K562 (cell line): Measurements from ENCODE around the gene CDS2. TPM values are rescaled to one million over a fixed set of nuclear protein-coding genes. Genes with fewer than 3 reads are reported as not detected.

Source experiments
- ATAC-seq: fragments of 200-7000 bp; cut with Tn5 transposase; 3 replicates; pipeline ENCODE4 v1.9.1; 2020; ENCODE audit warnings: moderate library complexity
- BruUV-seq: library from RNA; stranded (reverse); fragments of 400-500 nt; replicated peaks from 2 replicates; lab custom pipeline; 2021; lab: Mats Ljungman, UMichigan
- CTCF ChIA-PET: fragments of 300-600 bp; formaldehyde crosslinking; extraction: SDS; loops from one replicate; lab custom pipeline; 2021; ENCODE audit warnings: low intra/inter-chr PET ratio; lab: Yijun Ruan, JAX
- POLR2A ChIA-PET: fragments of 300-600, 350-650 bp; sonication (Branson Sonifier 250); formaldehyde crosslinking; extraction: SDS; loops from one replicate; lab custom pipeline; 2021; ENCODE audit warnings: antibody characterized with exemption, inconsistent platforms; lab: Yijun Ruan, JAX
- DNase-seq, 4 experiments: peaks; one replicate each; pipeline versions ENCODE4 v3.0.0 to v3.0.0-alpha.2; 2011 to 2018; ENCODE audit warnings: low spot score in 3 of 4, mixed read lengths in 3 of 4; ENCODE audit errors: extremely low read depth in 1 of 4
- FAIRE-seq: peaks from 2 replicates; lab custom pipeline; 2011; peaks lifted over from hg19 to GRCh38; lab: Jason Lieb, UNC
- H2AFZ ChIP-seq: 2 replicates; pipeline ENCODE4 v1.6.0; 2011; ENCODE audit warnings: low read depth, low read length, control low read depth, inconsistent platforms
- H3K27ac ChIP-seq: fragments of 200-600 bp; 3 replicates; pipeline ENCODE4 v1.8.0; 2011; ENCODE audit warnings: low read depth, mild to moderate bottlenecking, control low read depth, inconsistent platforms, low read length, moderate library complexity, mixed read lengths; ENCODE audit errors: extremely low read depth
- H3K27me3 ChIP-seq, 2 experiments: fragments of 300-600 bp in 1 of 2; 2 replicates in 1 of 2; 3 replicates in 1 of 2; pipeline versions ENCODE4 v1.6.0 to v1.8.0; 2011; ENCODE audit warnings: inconsistent platforms in 2 of 2, low read length in 2 of 2, mild to moderate bottlenecking in 1 of 2, mixed read lengths in 1 of 2, moderate library complexity in 1 of 2; ENCODE audit not compliant: control insufficient read depth in 2 of 2, insufficient read depth in 2 of 2
- H3K36me3 ChIP-seq: fragments of 300-600 bp; 3 replicates; pipeline ENCODE4 v1.8.0; 2011; ENCODE audit warnings: mild to moderate bottlenecking, low read length, inconsistent platforms; ENCODE audit not compliant: control insufficient read depth, insufficient read depth
- H3K4me1 ChIP-seq, 2 experiments: fragments of 200-600 bp in 1 of 2; replicated peaks in 1 of 2; 2 replicates in 1 of 2; 3 replicates in 1 of 2; pipeline versions ENCODE4 v1.5.1 to v1.8.0; 2011; ENCODE audit warnings: inconsistent platforms in 2 of 2, low read length in 2 of 2, mild to moderate bottlenecking in 1 of 2, mixed read lengths in 1 of 2, moderate library complexity in 1 of 2; ENCODE audit not compliant: control insufficient read depth in 2 of 2, insufficient read depth in 2 of 2
- H3K4me2 ChIP-seq: 2 replicates; pipeline ENCODE4 v1.6.1; 2011; ENCODE audit warnings: low read length, control low read depth, inconsistent platforms, mixed read lengths; ENCODE audit not compliant: insufficient read depth
- H3K4me3 ChIP-seq: fragments of 200-600 bp; sonication (generic), shearing (Covaris generic); 2 replicates; pipeline ENCODE4 v1.5.1; 2016; ENCODE audit warnings: control low read depth, inconsistent platforms
- H3K79me2 ChIP-seq: fragments of 200-600 bp; 3 replicates; pipeline ENCODE4 v1.8.0; 2011; ENCODE audit warnings: low read length, inconsistent platforms; ENCODE audit not compliant: control insufficient read depth, insufficient read depth
- H3K9ac ChIP-seq, 2 experiments: 2 replicates each; pipeline versions ENCODE4 v1.6.0 to v1.6.1; 2011; ENCODE audit warnings: low read depth in 2 of 2, low read length in 2 of 2, control low read depth in 1 of 2, inconsistent platforms in 1 of 2, mild to moderate bottlenecking in 1 of 2, mixed read lengths in 1 of 2; ENCODE audit not compliant: insufficient read depth in 1 of 2
- H3K9me1 ChIP-seq: one replicate; pipeline ENCODE4 v1.6.0; 2011; ENCODE audit warnings: inconsistent platforms, mild to moderate bottlenecking, low read length, moderate library complexity; ENCODE audit not compliant: control insufficient read depth, insufficient read depth
- H3K9me3 ChIP-seq: replicated peaks from 2 replicates; pipeline ENCODE4 v1.5.1; 2011; ENCODE audit warnings: low read depth, low read length, inconsistent platforms; ENCODE audit not compliant: control insufficient read depth, insufficient read depth
- H4K20me1 ChIP-seq: replicated peaks from 2 replicates; pipeline ENCODE4 v1.6.1; 2011; ENCODE audit warnings: low read length, inconsistent platforms, mixed read lengths; ENCODE audit not compliant: control insufficient read depth, insufficient read depth
- CSDE1 ChIP-seq, 2 experiments: fragments of 450-650 bp; IDR thresholded peaks; 2 replicates each; pipeline ENCODE4 v1.6.1; 2016; ENCODE audit warnings: mild to moderate bottlenecking in 1 of 2
- FOXK1 ChIP-seq: sonication (generic); formaldehyde crosslinking; IDR thresholded peaks from 2 replicates; pipeline ENCODE4 v1.8.0; 2022; ENCODE audit warnings: missing genetic modification reagents, mild to moderate bottlenecking, borderline replicate concordance
- LARP7 ChIP-seq: fragments of 450-650 bp; IDR thresholded peaks from 2 replicates; pipeline ENCODE4 v1.6.1; 2016
- NFE2 ChIP-seq: IDR thresholded peaks from 2 replicates; pipeline ENCODE4 v1.6.1; 2014; ENCODE audit warnings: antibody characterized with exemption, low read depth
- PHF21A ChIP-seq: fragments of 450-650 bp; IDR thresholded peaks from 2 replicates; pipeline ENCODE4 v1.6.1; 2017; ENCODE audit warnings: low read depth, borderline replicate concordance
- SAFB ChIP-seq: fragments of 200-400 bp; formaldehyde crosslinking; IDR thresholded peaks from 2 replicates; pipeline ENCODE4 v1.6.1; 2017; ENCODE audit warnings: low read depth, low read length, borderline replicate concordance
- SMARCA4 ChIP-seq: fragments of 450-650 bp; IDR thresholded peaks from 2 replicates; pipeline ENCODE4 v1.6.1; 2016
- SPI1 ChIP-seq: IDR thresholded peaks from 2 replicates; pipeline ENCODE4 v1.6.1; 2011; ENCODE audit warnings: low read depth, low read length, control low read depth, borderline replicate concordance
- TBL1XR1 ChIP-seq, 2 experiments: IDR thresholded peaks; 2 replicates each; pipeline ENCODE4 v1.6.1; 2012; ENCODE audit warnings: improper control_type of control experiment in 2 of 2, low read length in 2 of 2, mild to moderate bottlenecking in 1 of 2
- TCFL5 ChIP-seq: fragments of 250-450 bp; sonication (Bioruptor Pico); conservative IDR thresholded peaks from 2 replicates; pipeline ENCODE4 v1.6.1; 2021; ENCODE audit warnings: mild to moderate bottlenecking, moderate library complexity, matching md5 sums
- ZNF146 ChIP-seq: IDR thresholded peaks from one replicate; pipeline ENCODE4 v1.6.1; 2018; ENCODE audit warnings: missing compliant biosample characterization; ENCODE audit not compliant: unreplicated experiment
- ZNF311 ChIP-seq: fragments of 250-450 bp; sonication (Bioruptor Pico); IDR thresholded peaks from 2 replicates; pipeline ENCODE4 v1.4.0; 2020; ENCODE audit warnings: mild to moderate bottlenecking, moderate library complexity
- in situ Hi-C: fragments of 300-500 bp; cut with MboI; formaldehyde crosslinking; loops from 4 replicates; pipeline ENCODE4 v1.15.0; 2018; ENCODE audit warnings: inconsistent platforms, mixed read lengths
- intact Hi-C: fragments of 100-400 bp; cut with micrococcal nuclease; formaldehyde crosslinking; loops from 2 replicates; pipeline ENCODE4 v1.14.2; 2022
- polyA plus RNA-seq, 8 experiments: library from polyadenylated mRNA; depleted of rRNA in 4 of 8; stranded (reverse) in 5 of 8; unstranded in 3 of 8; fragments of >200 nt; fragmentation: Nextera tagmentation in 2 of 8; fragmentation: Illumina TruSeq in 1 of 8; extraction: Ambion mirVana in 2 of 8; extraction: Trizol in 1 of 8; gene quantifications; 2 replicates each; pipeline versions ENCODE4 v1.2.1 to v1.2.3, GENCODE V29; 2011 to 2014; ENCODE audit warnings: inconsistent platforms in 1 of 8, missing spikeins in 1 of 8
- total RNA-seq, 7 experiments: library from RNA; depleted of rRNA in 6 of 7; stranded (reverse); fragments of >200 nt in 6 of 7; fragmentation: Illumina TruSeq in 2 of 7; extraction: Trizol in 2 of 7; gene quantifications; 2 replicates each; pipeline versions ENCODE4 v1.2.1 to v1.2.3, GENCODE V29; 2011 to 2021; ENCODE audit warnings: low replicate concordance in 1 of 7
- TF ChIP-seq, protein P1 (sequence below): sonication (generic); formaldehyde crosslinking; IDR thresholded peaks from 2 replicates; pipeline ENCODE4 v1.8.1; 2023; ENCODE audit warnings: mild to moderate bottlenecking, missing genetic modification reagents
- TF ChIP-seq, protein P2 (sequence below), 3 experiments: fragments of 200-800 bp in 1 of 3; fragments of 250-450 bp in 1 of 3; fragments of 450-650 bp in 1 of 3; sonication (Bioruptor Pico) in 1 of 3; sonication (Bioruptor generic) in 1 of 3; formaldehyde crosslinking in 1 of 3; IDR thresholded peaks; 2 replicates each; pipeline versions ENCODE4 v1.6.1 to v1.8.0; 2016 to 2022; ENCODE audit warnings: mild to moderate bottlenecking in 2 of 3, missing genetic modification characterization in 2 of 3, missing compliant biosample characterization in 1 of 3, moderate library complexity in 1 of 3
- TF ChIP-seq, protein P3 (sequence below): sonication (generic); formaldehyde crosslinking; IDR thresholded peaks from 2 replicates; pipeline ENCODE4 v1.4.0; 2020; ENCODE audit warnings: mild to moderate bottlenecking, missing genetic modification reagents

Gene CDS2
- total and polyA plus RNA-seq, 9 of the 15 experiments (the other 6 are each of a cell fraction or from before 2014, with no cell fraction given) = 6.4 to 46.4 (median 12.2) TPM

DNA sequence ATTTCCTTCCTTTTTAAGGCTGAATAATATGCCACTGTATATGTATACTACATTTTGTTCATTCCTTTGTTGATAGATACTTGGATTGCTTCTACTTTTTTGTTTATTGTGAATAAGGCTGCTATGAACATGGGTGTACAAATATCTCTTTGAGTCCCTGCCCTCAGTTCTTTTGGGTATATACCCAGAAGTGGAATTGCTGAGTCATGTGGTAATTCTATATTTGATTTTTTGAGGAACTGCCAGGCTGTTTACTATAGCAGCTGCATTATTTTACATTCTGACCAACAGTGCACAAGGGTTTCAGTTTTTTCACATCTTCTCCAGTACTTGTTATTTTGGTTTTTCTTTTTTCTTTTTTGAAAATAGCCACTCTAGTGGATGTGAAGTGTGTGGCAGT, 34.1 kb downstream of the CDS2 start:
- no peak overlapping the region for H3K4me2 ChIP-seq
- intact Hi-C loops = no loop called here
- POLR2A ChIA-PET = no interaction called here
- TF ChIP-seq, protein P1, sequence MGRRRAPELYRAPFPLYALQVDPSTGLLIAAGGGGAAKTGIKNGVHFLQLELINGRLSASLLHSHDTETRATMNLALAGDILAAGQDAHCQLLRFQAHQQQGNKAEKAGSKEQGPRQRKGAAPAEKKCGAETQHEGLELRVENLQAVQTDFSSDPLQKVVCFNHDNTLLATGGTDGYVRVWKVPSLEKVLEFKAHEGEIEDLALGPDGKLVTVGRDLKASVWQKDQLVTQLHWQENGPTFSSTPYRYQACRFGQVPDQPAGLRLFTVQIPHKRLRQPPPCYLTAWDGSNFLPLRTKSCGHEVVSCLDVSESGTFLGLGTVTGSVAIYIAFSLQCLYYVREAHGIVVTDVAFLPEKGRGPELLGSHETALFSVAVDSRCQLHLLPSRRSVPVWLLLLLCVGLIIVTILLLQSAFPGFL (CRISPR knock-in tag) = no peak
- peak; percentile 86 for TF ChIP-seq NFE2
- no peak for TF ChIP-seq FOXK1 (CRISPR knock-in tag)
- TF ChIP-seq ZNF311 = no peak
- no peak for TF ChIP-seq ZNF146 (CRISPR knock-in tag)
- TF ChIP-seq TCFL5 (CRISPR knock-in tag) = no peak
- TF ChIP-seq SMARCA4 = 0 out of 2 replicates have a peak, but pooled peaks have one; percentile 11
- TF ChIP-seq, protein P2, sequence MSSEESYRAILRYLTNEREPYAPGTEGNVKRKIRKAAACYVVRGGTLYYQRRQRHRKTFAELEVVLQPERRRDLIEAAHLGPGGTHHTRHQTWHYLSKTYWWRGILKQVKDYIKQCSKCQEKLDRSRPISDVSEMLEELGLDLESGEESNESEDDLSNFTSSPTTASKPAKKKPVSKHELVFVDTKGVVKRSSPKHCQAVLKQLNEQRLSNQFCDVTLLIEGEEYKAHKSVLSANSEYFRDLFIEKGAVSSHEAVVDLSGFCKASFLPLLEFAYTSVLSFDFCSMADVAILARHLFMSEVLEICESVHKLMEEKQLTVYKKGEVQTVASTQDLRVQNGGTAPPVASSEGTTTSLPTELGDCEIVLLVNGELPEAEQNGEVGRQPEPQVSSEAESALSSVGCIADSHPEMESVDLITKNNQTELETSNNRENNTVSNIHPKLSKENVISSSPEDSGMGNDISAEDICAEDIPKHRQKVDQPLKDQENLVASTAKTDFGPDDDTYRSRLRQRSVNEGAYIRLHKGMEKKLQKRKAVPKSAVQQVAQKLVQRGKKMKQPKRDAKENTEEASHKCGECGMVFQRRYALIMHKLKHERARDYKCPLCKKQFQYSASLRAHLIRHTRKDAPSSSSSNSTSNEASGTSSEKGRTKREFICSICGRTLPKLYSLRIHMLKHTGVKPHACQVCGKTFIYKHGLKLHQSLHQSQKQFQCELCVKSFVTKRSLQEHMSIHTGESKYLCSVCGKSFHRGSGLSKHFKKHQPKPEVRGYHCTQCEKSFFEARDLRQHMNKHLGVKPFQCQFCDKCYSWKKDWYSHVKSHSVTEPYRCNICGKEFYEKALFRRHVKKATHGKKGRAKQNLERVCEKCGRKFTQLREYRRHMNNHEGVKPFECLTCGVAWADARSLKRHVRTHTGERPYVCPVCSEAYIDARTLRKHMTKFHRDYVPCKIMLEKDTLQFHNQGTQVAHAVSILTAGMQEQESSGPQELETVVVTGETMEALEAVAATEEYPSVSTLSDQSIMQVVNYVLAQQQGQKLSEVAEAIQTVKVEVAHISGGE (CRISPR knock-in tag; IDR thresholded peaks at IDR 0.05) = no peak
- TF ChIP-seq CSDE1 (IDR thresholded peaks at IDR 0.05) = no peak
- TF ChIP-seq TBL1XR1 (IDR thresholded peaks at IDR 0.05; ENCODE audit: low read length in 2 of 2) = no peak
- no peak for TF ChIP-seq PHF21A
- TF ChIP-seq LARP7 = no peak
- TF ChIP-seq SAFB = no peak
- TF ChIP-seq, protein P3, sequence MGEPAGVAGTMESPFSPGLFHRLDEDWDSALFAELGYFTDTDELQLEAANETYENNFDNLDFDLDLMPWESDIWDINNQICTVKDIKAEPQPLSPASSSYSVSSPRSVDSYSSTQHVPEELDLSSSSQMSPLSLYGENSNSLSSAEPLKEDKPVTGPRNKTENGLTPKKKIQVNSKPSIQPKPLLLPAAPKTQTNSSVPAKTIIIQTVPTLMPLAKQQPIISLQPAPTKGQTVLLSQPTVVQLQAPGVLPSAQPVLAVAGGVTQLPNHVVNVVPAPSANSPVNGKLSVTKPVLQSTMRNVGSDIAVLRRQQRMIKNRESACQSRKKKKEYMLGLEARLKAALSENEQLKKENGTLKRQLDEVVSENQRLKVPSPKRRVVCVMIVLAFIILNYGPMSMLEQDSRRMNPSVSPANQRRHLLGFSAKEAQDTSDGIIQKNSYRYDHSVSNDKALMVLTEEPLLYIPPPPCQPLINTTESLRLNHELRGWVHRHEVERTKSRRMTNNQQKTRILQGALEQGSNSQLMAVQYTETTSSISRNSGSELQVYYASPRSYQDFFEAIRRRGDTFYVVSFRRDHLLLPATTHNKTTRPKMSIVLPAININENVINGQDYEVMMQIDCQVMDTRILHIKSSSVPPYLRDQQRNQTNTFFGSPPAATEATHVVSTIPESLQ (CRISPR knock-in tag) = no peak
- peak; percentile 61; the same call in 1 of the 2 replicates for TF ChIP-seq SPI1

More for the DNA sequence above, 34.1 kb downstream of the CDS2 start:
- no peak for DNase-seq
- BruUV-seq = no TSS peak
- Histone ChIP-seq H3K36me3 (no peaks in the 10 kb centered on the region), H3K9ac (no peak overlapping the region), H3K4me3 (no peak overlapping the region), H3K27me3 (no peaks in the 10 kb centered on the region), H3K79me2 (peaks cover 14% of the 10 kb centered on the region), H3K4me1 (no peaks in the 10 kb centered on the region; a peak in 3 of 5 replicates), H3K27ac (no peak overlapping the region), H3K9me1 (no peaks in the 10 kb centered on the region), H2AFZ (no peak overlapping the region), H3K9me3 (no peaks in the 10 kb centered on the region), H4K20me1 (peaks cover 8% of the 10 kb centered on the region; the same call in 1 of the 2 replicates)
- CTCF ChIA-PET = no interaction called here
- in situ Hi-C loops = no loop called here
- ATAC-seq = no peak
- no peak for FAIRE-seq
